ENCODE data around the gene CRYM. TPM values are rescaled to one million over a fixed set of nuclear protein-coding genes. Genes with fewer than 3 reads are reported as not detected.

The CRYM gene
- total and polyA plus RNA-seq, 4 donors: 2.3 to 7.8 (median 7.0) TPM

- Histone ChIP-seq H3K27ac (ENCODE audit: low read depth in 1 of 2, low read length in 2 of 2) (no peak overlapping the region), H3K4me3 (ENCODE audit: low read depth in 1 of 3, low read length in 3 of 3) (no peak overlapping the region), H3K9me3 (ENCODE audit: control insufficient read depth in 4 of 4, low read length in 3 of 4) (no peaks in the 10 kb centered on the region), H3K36me3 (ENCODE audit: control insufficient read depth in 4 of 4, insufficient read depth in 3 of 4, low read depth in 1 of 4, low read length in 3 of 4) (no peaks in the 10 kb centered on the region), H3K4me1 (ENCODE audit: control insufficient read depth in 4 of 4, insufficient read depth in 4 of 4, low read length in 3 of 4) (no peaks in the 10 kb centered on the region), H3K27me3 (ENCODE audit: control insufficient read depth in 4 of 4, insufficient read depth in 4 of 4, low read length in 3 of 4) (no peaks in the 10 kb centered on the region), H3K9ac (ENCODE audit: low read depth in 1 of 2, low read length in 2 of 2) (no peak overlapping the region)
- DNase-seq (ENCODE audit: low spot score): no peak
- TF ChIP-seq HNF4A (conservative IDR thresholded peaks at IDR 0.05) (no peak), TAF1 (conservative IDR thresholded peaks at IDR 0.05) (no peak), EGR1 (IDR thresholded peaks at IDR 0.05; ENCODE audit: low read depth in 2 of 2) (no peak), RXRA (IDR thresholded peaks at IDR 0.05) (no peak), NR2F2 (IDR thresholded peaks at IDR 0.05) (no peak), YY1 (IDR thresholded peaks at IDR 0.05) (no peak), JUND (IDR thresholded peaks at IDR 0.05) (no peak), HNF4G (IDR thresholded peaks at IDR 0.05) (no peak), ZBTB33 (IDR thresholded peaks at IDR 0.05) (no peak), MAX (IDR thresholded peaks at IDR 0.05) (no peak), CTCF (IDR thresholded peaks at IDR 0.05; ENCODE audit: low read depth, low read length, missing input control) (no peak), FOXA1 (IDR thresholded peaks at IDR 0.05) (no peak), FOXA2 (IDR thresholded peaks at IDR 0.05) (no peak), SP1 (IDR thresholded peaks at IDR 0.05) (no peak), REST (IDR thresholded peaks at IDR 0.05) (no peak), RAD21 (IDR thresholded peaks at IDR 0.05) (no peak), GABPA (IDR thresholded peaks at IDR 0.05 in 1 of 2, conservative IDR thresholded peaks at IDR 0.05 in 1 of 2) (no peak)
Measured at GRCh38 chr16:21226749-21227148, 51.3 kb downstream of the CRYM start.

- no peak overlapping the region for H3K4me3 ChIP-seq (ENCODE audit: low read depth in 1 of 3, low read length in 3 of 3)
- no peak overlapping the region for H3K27ac ChIP-seq (ENCODE audit: low read depth in 1 of 2, low read length in 2 of 2)
- no peak overlapping the region for H3K9ac ChIP-seq (ENCODE audit: low read depth in 1 of 2, low read length in 2 of 2)
- TF ChIP-seq HNF4A (conservative IDR thresholded peaks at IDR 0.05) (no peak), CTCF (IDR thresholded peaks at IDR 0.05; ENCODE audit: low read depth, low read length, missing input control) (no peak), NR2F2 (IDR thresholded peaks at IDR 0.05) (no peak), TAF1 (conservative IDR thresholded peaks at IDR 0.05) (no peak), YY1 (IDR thresholded peaks at IDR 0.05) (no peak), RAD21 (IDR thresholded peaks at IDR 0.05) (no peak), SP1 (IDR thresholded peaks at IDR 0.05) (no peak)
- no peaks in the 10 kb centered on the region for H3K9me3 ChIP-seq (ENCODE audit: control insufficient read depth in 4 of 4, low read length in 3 of 4)
- WGBS: 65% methylated on average over 2 of the region's 2 CpGs
- no peaks in the 10 kb centered on the region for H3K4me1 ChIP-seq (ENCODE audit: control insufficient read depth in 4 of 4, insufficient read depth in 4 of 4, low read length in 3 of 4)
- H3K36me3 ChIP-seq (ENCODE audit: control insufficient read depth in 4 of 4, insufficient read depth in 3 of 4, low read depth in 1 of 4, low read length in 3 of 4): no peaks in the 10 kb centered on the region
- DNase-seq (ENCODE audit: low spot score): no peak
- H3K27me3 ChIP-seq (ENCODE audit: control insufficient read depth in 4 of 4, insufficient read depth in 4 of 4, low read length in 3 of 4): no peaks in the 10 kb centered on the region
Measured at GRCh38 chr16:21224800-21225199, 53.3 kb downstream of the CRYM start.

Measured in liver (tissue), 9 donors.